ENCODE measurements around the gene ITPR1. TPM values are rescaled to one million over a fixed set of nuclear protein-coding genes. Genes with fewer than 3 reads are reported as not detected.

ITPR1 gene
- total RNA-seq, 1 experiment from 2014 or later, result 48.5 TPM

- no peak for ATAC-seq
- Histone ChIP-seq H3K9me3 (ENCODE audit: low read length) (no peaks in the 10 kb centered on the region), H3K4me2 (ENCODE audit: low read length) (no peak overlapping the region), H2AFZ (ENCODE audit: low read length) (no peak overlapping the region), H3K9ac (ENCODE audit: low read length) (no peak overlapping the region), H4K20me1 (ENCODE audit: low read length) (no peaks in the 10 kb centered on the region), H3K79me2 (ENCODE audit: low read length) (no peaks in the 10 kb centered on the region), H3K4me1 (ENCODE audit: insufficient read depth, low read length) (no peaks in the 10 kb centered on the region), H3K4me3 (ENCODE audit: low read length) (no peak overlapping the region), H3K27ac (ENCODE audit: low read length) (no peak overlapping the region), H3K36me3 (ENCODE audit: low read depth, low read length) (no peaks in the 10 kb centered on the region; the same call in 1 of the 2 replicates), H3F3A (ENCODE audit: low read length, unreplicated experiment) (no peaks in the 10 kb centered on the region), H3K9me2 (replicated peaks; ENCODE audit: low read length) (no peaks in the 10 kb centered on the region), H3K27me3 (ENCODE audit: low read length) (no peaks in the 10 kb centered on the region)
- BruUV-seq (replicated peaks), result no TSS peak
- CTCF ChIA-PET, result no interaction called here
- no peak for DNase-seq
- POLR2A ChIA-PET (ENCODE audit: unreplicated experiment), result no interaction called here
- TF ChIP-seq CTCF (conservative IDR thresholded peaks at IDR 0.05; ENCODE audit: low read depth, low read length), result no peak
- TF ChIP-seq EZH2 (IDR thresholded peaks at IDR 0.05; ENCODE audit: low read length, unreplicated experiment), result no peak
- TF ChIP-seq EZH2phosphoT487 (IDR thresholded peaks at IDR 0.05; ENCODE audit: borderline replicate concordance, low read length), result no peak
- intact Hi-C loops (cut with micrococcal nuclease), result no loop called here
Measured at GRCh38 chr3:4501437-4501836, 8.3 kb downstream of the ITPR1 start.

- ChIA-PET CTCF (no interaction called here), POLR2A (ENCODE audit: unreplicated experiment) (no interaction called here)
- no peak for ATAC-seq
- Histone ChIP-seq H3F3A (ENCODE audit: low read length, unreplicated experiment) (no peaks in the 10 kb centered on the region), H3K4me2 (ENCODE audit: low read length) (no peak overlapping the region), H2AFZ (ENCODE audit: low read length) (no peak overlapping the region), H3K9me3 (ENCODE audit: low read length) (no peaks in the 10 kb centered on the region), H3K4me1 (ENCODE audit: insufficient read depth, low read length) (no peaks in the 10 kb centered on the region), H3K27ac (ENCODE audit: low read length) (no peak overlapping the region), H4K20me1 (ENCODE audit: low read length) (no peaks in the 10 kb centered on the region), H3K36me3 (ENCODE audit: low read depth, low read length) (no peaks in the 10 kb centered on the region; the same call in 1 of the 2 replicates), H3K9ac (ENCODE audit: low read length) (no peak overlapping the region), H3K4me3 (ENCODE audit: low read length) (no peak overlapping the region), H3K9me2 (replicated peaks; ENCODE audit: low read length) (no peaks in the 10 kb centered on the region), H3K79me2 (ENCODE audit: low read length) (no peaks in the 10 kb centered on the region), H3K27me3 (ENCODE audit: low read length) (no peaks in the 10 kb centered on the region)
- intact Hi-C loops (cut with micrococcal nuclease), result no loop called here
- BruUV-seq (replicated peaks), result no TSS peak
- TF ChIP-seq EZH2phosphoT487 (IDR thresholded peaks at IDR 0.05; ENCODE audit: borderline replicate concordance, low read length) (no peak), CTCF (conservative IDR thresholded peaks at IDR 0.05; ENCODE audit: low read depth, low read length) (no peak), EZH2 (IDR thresholded peaks at IDR 0.05; ENCODE audit: low read length, unreplicated experiment) (no peak)
- no peak for DNase-seq
Measured at GRCh38 chr3:4501927-4502326, 8.8 kb downstream of the ITPR1 start.

- Histone ChIP-seq H3K9ac (ENCODE audit: low read length) (no peak overlapping the region), H3K9me2 (replicated peaks; ENCODE audit: low read length) (no peaks in the 10 kb centered on the region), H3K27ac (ENCODE audit: low read length) (no peak overlapping the region), H3K4me1 (ENCODE audit: insufficient read depth, low read length) (no peaks in the 10 kb centered on the region), H3K9me3 (ENCODE audit: low read length) (no peaks in the 10 kb centered on the region), H3K4me2 (ENCODE audit: low read length) (no peak overlapping the region), H3K79me2 (ENCODE audit: low read length) (no peaks in the 10 kb centered on the region), H3K4me3 (ENCODE audit: low read length) (no peak overlapping the region), H3K27me3 (ENCODE audit: low read length) (no peaks in the 10 kb centered on the region), H3F3A (ENCODE audit: low read length, unreplicated experiment) (no peaks in the 10 kb centered on the region), H2AFZ (ENCODE audit: low read length) (no peak overlapping the region), H3K36me3 (ENCODE audit: low read depth, low read length) (no peaks in the 10 kb centered on the region; the same call in 1 of the 2 replicates), H4K20me1 (ENCODE audit: low read length) (no peaks in the 10 kb centered on the region)
- intact Hi-C loops (cut with micrococcal nuclease), result no loop called here
- ChIA-PET POLR2A (ENCODE audit: unreplicated experiment) (no interaction called here), CTCF (no interaction called here)
- BruUV-seq (replicated peaks), result no TSS peak
- DNase-seq, result no peak
- TF ChIP-seq EZH2phosphoT487 (IDR thresholded peaks at IDR 0.05; ENCODE audit: borderline replicate concordance, low read length), result no peak
- no peak for TF ChIP-seq CTCF (conservative IDR thresholded peaks at IDR 0.05; ENCODE audit: low read depth, low read length)
- TF ChIP-seq EZH2 (IDR thresholded peaks at IDR 0.05; ENCODE audit: low read length, unreplicated experiment), result no peak
- no peak for ATAC-seq
Measured at GRCh38 chr3:4503050-4503449, 9.9 kb downstream of the ITPR1 start.
